ENCODE measurements around the gene CLK3. TPM values are rescaled to one million over a fixed set of nuclear protein-coding genes. Genes with fewer than 3 reads are reported as not detected.

The CLK3 gene
- total and polyA plus RNA-seq, 2 of the 8 experiments (the other 6 are each of a cell fraction or from before 2014, with no cell fraction given): 43.5 to 67.3 TPM

DNA sequence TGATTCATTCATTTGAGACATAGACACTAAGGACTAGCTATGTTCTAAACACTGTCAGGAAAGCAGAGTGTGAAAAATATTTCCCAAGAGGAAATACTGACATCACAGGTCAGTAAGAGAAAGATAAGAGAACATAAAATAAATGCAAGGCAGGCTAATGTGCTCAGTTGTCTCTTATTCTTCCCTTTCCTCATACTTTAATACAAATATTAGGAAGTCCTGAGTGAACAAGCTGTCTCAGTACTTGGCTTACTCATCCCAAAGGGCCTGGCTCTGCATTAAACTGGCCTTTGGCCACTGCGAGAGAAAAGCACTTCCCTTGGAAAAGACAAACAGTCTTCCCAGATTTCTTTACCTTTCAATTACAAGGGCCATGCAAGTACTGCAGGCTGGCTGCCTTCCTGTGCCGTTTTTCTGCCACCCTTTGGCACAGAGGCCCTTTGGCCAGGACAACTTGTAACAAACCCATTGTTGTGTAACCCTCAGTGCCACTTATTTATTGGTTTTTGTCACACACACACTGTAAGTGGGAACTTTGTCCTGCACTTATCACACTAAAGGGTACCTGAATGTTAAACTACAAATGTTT, 48.5 kb downstream of the CLK3 start:
- no peak overlapping the region for H3K4me2 ChIP-seq (ENCODE audit: insufficient read depth in 1 of 2, low read depth in 2 of 2, low read length in 2 of 2)
- no peak overlapping the region for H3K23ac ChIP-seq (ENCODE audit: insufficient read length)
- no peak overlapping the region for H4K5ac ChIP-seq (ENCODE audit: insufficient read length, low read depth, low read length)
- WGBS, 2 experiments (ENCODE audit: extremely low coverage in 1 of 2, insufficient coverage in 1 of 2, insufficient read length in 1 of 2, insufficient replicate concordance in 2 of 2, low coverage in 1 of 2, low lambda C conversion rate in 2 of 2, missing lambda C conversion rate in 1 of 2): 85% methylated on average over 2 of the region's 2 CpGs; no CpG with 5 or more reads in 1 of the 2 experiments
- H3K23me2 ChIP-seq (ENCODE audit: low read depth, low read length): no peaks in the 10 kb centered on the region
- H3K27me3 ChIP-seq (replicated peaks in 1 of 4; ENCODE audit: control insufficient read depth in 3 of 4, extremely low read depth in 1 of 4, insufficient read depth in 3 of 4, low read length in 3 of 4): no peaks in the 10 kb centered on the region
- no peak overlapping the region for H2BK12ac ChIP-seq (ENCODE audit: low read depth, low read length)
- no peak overlapping the region for H2BK5ac ChIP-seq (ENCODE audit: low read depth, low read length)
- ChIA-PET POLR2A (ENCODE audit: partially characterized antibody) (no interaction called here), CTCF (ENCODE audit: partially characterized antibody) (interaction anchor here (0.8 to 3.0 kb wide), 8 partner anchors 13 to 137 kb away, joined by 3 to 14 read pairs (median 6); no protein-coding TSS in a partner anchor)
- no peak overlapping the region for H3K4me3 ChIP-seq (ENCODE audit: extremely low read depth in 1 of 4, insufficient read depth in 2 of 4, low read depth in 3 of 4, low read length in 4 of 4)
- 0 out of 7 replicates have a peak, but pooled peaks cover 0 to 2% (median 0%) of the 10 kb centered on the region in 4 experiments for H3K4me1 ChIP-seq (replicated peaks in 1 of 4; ENCODE audit: control insufficient read depth in 3 of 4, insufficient read depth in 4 of 4, low read length in 3 of 4)
- H2AK5ac ChIP-seq (ENCODE audit: low read depth, low read length): no peak overlapping the region
- no peak overlapping the region for H2BK120ac ChIP-seq (replicated peaks; ENCODE audit: low read depth, low read length)
- H2BK20ac ChIP-seq (ENCODE audit: low read length): no peak overlapping the region
- no peak overlapping the region for H3K4ac ChIP-seq (replicated peaks; ENCODE audit: insufficient read length, low read depth, low read length)
- no peak for DNase-seq (ENCODE audit: low read depth in 1 of 2, low spot score in 2 of 2)
- H3K27ac ChIP-seq (ENCODE audit: low read depth, low read length): no peak overlapping the region
- FAIRE-seq: no peak
- no peak overlapping the region for H3K14ac ChIP-seq (ENCODE audit: insufficient read length)
- H3K36me3 ChIP-seq (ENCODE audit: control insufficient read depth in 2 of 4, insufficient read depth in 4 of 4, low read length in 3 of 4): peaks cover 0 to 2% (median 0%) of the 10 kb centered on the region in 4 experiments; a peak in 1 of 8 replicates
- no peaks in the 10 kb centered on the region for H3K9me3 ChIP-seq (ENCODE audit: insufficient read depth in 2 of 2, low read depth in 1 of 2, low read length in 1 of 2)
- no peak overlapping the region for H3K9ac ChIP-seq (replicated peaks in 1 of 4; ENCODE audit: extremely low read depth in 1 of 4, low read depth in 3 of 4, low read length in 3 of 4)
- H2AFZ ChIP-seq (ENCODE audit: low read length): no peak overlapping the region
- H4K91ac ChIP-seq (replicated peaks; ENCODE audit: insufficient read length, low read length): no peak overlapping the region
- no peak overlapping the region for H3K18ac ChIP-seq (ENCODE audit: extremely low read depth, low read length)
- no peak overlapping the region for H4K8ac ChIP-seq (ENCODE audit: extremely low read depth, insufficient read depth, low read length)
- H3K79me1 ChIP-seq (ENCODE audit: low read depth, low read length): no peaks in the 10 kb centered on the region; the same call in 1 of the 2 replicates
- H4K20me1 ChIP-seq (replicated peaks in 1 of 2; ENCODE audit: control insufficient read depth in 1 of 2, insufficient read depth in 2 of 2, low read length in 2 of 2): peaks cover 0 to 4% of the 10 kb centered on the region in 2 experiments
- H2BK15ac ChIP-seq (ENCODE audit: low read length): no peak overlapping the region
- no peak overlapping the region for H3K56ac ChIP-seq (replicated peaks; ENCODE audit: insufficient read length, low read depth, low read length)
- peaks cover 0 to 7% of the 10 kb centered on the region in 2 experiments; a peak in 1 of 4 replicates for H3K79me2 ChIP-seq (ENCODE audit: control insufficient read depth in 1 of 2, insufficient read depth in 2 of 2, low read length in 2 of 2)
- TF ChIP-seq BCL11A (IDR thresholded peaks at IDR 0.05; ENCODE audit: low read depth in 2 of 2, low read length in 2 of 2): no peak

All from H1 (cell line).